NCI-H128 (cell line): ENCODE data around the gene KIAA0319L.

Experiments
- DNase-seq: peaks from one replicate; lab custom pipeline; 2025; ENCODE audit not compliant: unreplicated experiment; lab: John Stamatoyannopoulos, UW

KIAA0319L gene

GRCh38 chr1:35394386-35394785, 162.8 kb downstream of the KIAA0319L start:
- DNase-seq, result no peak

DNA sequence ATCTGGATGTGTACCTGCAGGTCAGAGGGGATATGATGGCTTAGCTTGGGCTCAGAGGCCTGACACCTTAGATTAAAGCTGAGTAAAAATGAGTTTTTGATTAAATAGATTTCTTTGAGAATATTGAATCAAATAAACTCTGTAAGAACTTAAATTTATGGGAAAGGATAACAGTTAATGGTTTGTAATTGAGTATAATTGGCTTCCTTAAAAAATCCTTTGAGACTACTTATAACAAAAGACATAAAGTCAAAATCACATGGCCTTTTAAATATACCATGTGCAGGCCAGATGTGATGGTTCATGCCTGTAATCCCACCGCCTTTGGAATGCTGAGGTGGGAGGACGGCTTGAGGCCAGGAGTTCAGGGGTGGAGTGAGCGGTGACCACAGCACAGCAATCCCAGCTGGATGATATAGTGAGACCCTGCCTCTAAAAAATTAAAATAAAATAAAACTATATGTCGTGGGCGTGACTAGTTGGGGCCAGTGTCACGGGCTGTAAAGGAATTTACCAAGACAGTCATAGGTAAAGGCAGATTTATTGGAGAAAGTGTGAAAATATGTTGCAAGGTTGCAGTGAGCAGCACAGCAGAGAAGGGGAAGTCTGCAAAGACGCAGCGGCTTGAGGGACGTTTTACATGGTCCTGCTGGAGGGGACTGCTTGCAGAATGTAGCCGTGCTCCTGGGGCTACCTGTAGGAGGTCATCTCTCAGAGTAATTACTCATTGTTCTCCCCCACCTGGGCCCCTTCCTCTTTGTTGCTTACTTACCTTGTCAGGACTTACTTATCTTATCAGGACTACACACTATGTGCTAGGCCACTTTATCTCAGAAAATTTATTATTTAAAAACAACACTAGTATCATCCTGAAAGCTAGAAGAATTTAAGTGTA, 166.4 kb downstream of the KIAA0319L start:
- no peak for DNase-seq

DNA sequence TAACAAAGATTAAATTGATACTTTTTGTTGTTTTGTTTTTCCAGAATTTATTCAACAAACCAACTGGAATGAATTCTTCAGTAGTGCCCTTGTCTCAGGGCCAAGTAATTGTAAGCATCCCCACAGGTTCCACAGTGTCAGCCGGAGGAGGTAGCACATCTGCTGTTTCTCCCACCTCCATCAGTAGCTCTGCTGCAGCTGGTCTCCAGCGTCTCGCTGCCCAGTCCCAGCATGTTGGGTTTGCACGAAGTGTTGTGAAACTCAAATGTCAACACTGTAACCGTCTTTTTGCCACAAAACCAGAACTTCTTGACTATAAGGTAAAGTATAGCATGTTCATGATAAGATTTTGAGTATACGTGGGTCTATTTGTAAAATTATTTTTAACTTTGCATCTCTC, 170.2 kb downstream of the KIAA0319L start:
- DNase-seq, result no peak

GRCh38 chr1:35386290-35386689, 170.9 kb downstream of the KIAA0319L start:
- DNase-seq, result no peak
